Sigmoid colon (tissue), 4 donors: ENCODE measurements around the gene BAHCC1.

Source experiments
- POLR2A ChIP-seq, 2 donors: fragments of 450-650 bp; IDR thresholded peaks; one replicate each; pipeline ENCODE4 v1.6.1; 2016; ENCODE audit warnings: antibody characterized with exemption in 2 of 2, mild to moderate bottlenecking in 2 of 2, moderate library complexity in 2 of 2
- POLR2AphosphoS5 ChIP-seq, 4 donors: sonication (generic); formaldehyde crosslinking; IDR thresholded peaks; one replicate each; pipeline ENCODE4 v1.6.1; 2017; ENCODE audit warnings: antibody characterized with exemption in 4 of 4
- TF ChIP-seq, protein P1 (sequence below), 4 experiments: fragments of 450-650 bp in 3 of 4; fragments of 200-600 bp in 1 of 4; IDR thresholded peaks; one replicate each; pipeline ENCODE4 v1.5.1; 2016 to 2019; ENCODE audit warnings: antibody characterized with exemption in 4 of 4, mild to moderate bottlenecking in 3 of 4, moderate library complexity in 2 of 4

DNA sequence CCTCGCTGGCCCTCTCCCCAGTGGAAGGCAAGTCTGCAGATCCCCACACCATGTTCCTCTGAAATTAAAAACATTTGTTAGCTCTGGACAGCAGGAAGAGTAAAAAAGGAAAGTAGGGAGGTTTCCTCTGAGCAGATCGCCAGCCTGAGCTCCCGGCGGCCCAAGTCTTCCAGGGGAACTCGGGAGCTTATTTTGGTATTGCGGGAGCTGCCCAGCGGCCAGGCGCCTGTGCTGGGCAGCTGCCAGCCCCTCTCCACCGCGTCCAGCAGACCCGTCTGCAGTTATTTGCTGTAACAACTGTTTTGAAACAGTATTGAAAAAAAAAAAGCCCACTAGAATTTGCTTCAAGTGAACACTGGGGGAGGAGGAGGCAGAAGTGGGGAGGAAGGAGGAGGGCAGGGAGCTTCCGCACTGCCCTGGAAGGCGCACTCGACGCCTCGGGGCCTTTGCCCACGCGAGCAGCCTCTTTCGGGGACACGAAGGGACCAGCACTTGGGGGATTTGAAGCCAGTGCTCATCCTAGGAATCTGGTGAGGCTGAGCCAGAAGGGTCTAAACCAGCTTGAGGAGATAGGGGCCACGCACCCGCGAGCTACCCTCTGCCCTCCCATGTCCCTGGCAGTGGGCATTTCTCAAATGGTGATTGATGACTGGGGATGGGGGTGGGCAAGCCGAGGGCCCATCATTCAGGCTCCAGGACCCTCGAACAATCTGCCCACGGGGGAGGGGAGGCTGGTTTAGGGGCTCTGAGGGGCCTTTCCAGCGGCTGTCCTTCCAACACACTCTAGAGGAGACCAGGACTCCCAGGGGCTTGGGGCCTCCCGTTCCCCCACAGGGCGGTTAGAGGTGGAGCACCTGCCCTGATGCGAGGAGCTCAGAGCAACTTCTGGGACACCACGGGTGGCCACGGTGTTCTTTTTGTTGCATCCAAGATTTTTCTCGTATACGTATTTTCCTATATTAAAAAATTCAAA lies 3.0 kb upstream of the BAHCC1 start:
- TF ChIP-seq, protein P1, sequence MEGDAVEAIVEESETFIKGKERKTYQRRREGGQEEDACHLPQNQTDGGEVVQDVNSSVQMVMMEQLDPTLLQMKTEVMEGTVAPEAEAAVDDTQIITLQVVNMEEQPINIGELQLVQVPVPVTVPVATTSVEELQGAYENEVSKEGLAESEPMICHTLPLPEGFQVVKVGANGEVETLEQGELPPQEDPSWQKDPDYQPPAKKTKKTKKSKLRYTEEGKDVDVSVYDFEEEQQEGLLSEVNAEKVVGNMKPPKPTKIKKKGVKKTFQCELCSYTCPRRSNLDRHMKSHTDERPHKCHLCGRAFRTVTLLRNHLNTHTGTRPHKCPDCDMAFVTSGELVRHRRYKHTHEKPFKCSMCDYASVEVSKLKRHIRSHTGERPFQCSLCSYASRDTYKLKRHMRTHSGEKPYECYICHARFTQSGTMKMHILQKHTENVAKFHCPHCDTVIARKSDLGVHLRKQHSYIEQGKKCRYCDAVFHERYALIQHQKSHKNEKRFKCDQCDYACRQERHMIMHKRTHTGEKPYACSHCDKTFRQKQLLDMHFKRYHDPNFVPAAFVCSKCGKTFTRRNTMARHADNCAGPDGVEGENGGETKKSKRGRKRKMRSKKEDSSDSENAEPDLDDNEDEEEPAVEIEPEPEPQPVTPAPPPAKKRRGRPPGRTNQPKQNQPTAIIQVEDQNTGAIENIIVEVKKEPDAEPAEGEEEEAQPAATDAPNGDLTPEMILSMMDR (IDR thresholded peaks at IDR 0.05): no peak
- no peak for TF ChIP-seq POLR2A (IDR thresholded peaks at IDR 0.05)
- peak; percentile 54 to 80 (median 59) for TF ChIP-seq POLR2AphosphoS5 (IDR thresholded peaks at IDR 0.05)
